ENCODE measurements around the gene RNF224.

The RNF224 gene

GRCh38 chr9:137275588-137276472, 48.5 kb downstream of the RNF224 start:
- no peak for DNase-seq

GRCh38 chr9:137276473-137277328, 49.4 kb downstream of the RNF224 start:
- no peak for DNase-seq

GRCh38 chr9:137277329-137278041, 50.2 kb downstream of the RNF224 start, which contains the start of gene TOR4A:
Gene TOR4A, plus strand, starts transcription at chr9:137277726. Its CDS starts 964 bp downstream, at chr9:137278690.
- no peak for DNase-seq

DNA sequence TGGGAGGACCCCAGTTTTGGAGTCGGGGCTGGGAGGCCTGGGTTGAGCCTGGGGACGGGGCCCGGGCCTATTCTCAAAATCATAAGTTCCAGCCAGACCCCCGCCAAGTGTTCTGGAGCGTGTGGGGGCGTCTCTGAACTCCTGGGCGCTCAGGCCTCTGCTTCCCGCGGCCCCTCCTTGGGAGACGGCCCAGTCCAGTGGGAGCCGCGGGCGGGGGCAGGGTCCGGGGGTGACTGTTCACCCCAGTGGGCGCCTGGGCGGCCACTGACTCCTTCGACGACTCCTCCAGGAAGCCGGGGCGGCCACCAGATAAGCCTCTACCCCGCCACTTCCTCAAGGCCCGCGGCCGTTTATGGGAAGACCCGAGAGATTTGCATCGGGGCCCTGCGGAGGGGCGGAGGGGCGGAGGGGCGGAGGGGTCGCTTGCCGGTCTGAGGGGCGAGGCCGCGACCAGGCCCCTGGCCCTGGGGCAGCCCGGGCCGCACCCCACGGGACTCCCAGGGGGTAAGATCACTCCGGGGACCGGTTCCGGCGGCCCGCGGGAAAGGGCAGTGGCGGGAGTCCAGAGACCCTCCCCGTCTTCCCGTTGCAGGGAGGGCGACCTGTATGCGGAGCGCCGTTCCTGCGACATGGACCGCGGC, 50.9 kb downstream of the RNF224 start:
- DNase-seq = no peak

All from NCI-H2029 treated with DMSO at 0.1 percent for 48 hours (cell line).